Smooth muscle cell (in vitro differentiated cells): ENCODE results near the gene PVALEF. TPM values are rescaled to one million over a fixed set of nuclear protein-coding genes. Genes with fewer than 3 reads are reported as not detected.

Experiments
- DNase-seq: peaks from one replicate; lab custom pipeline; 2025; ENCODE audit not compliant: unreplicated experiment; lab: John Stamatoyannopoulos, UW
- H2AFZ ChIP-seq: fragments of 200-600 bp; sonication (generic); 2 replicates; pipeline ENCODE4 v1.6.0; 2016; ENCODE audit warnings: antibody characterized with exemption, low read depth, mild to moderate bottlenecking
- H3F3A ChIP-seq: fragments of 200-600 bp; sonication (generic); 2 replicates; pipeline ENCODE4 v1.6.0; 2017; ENCODE audit warnings: antibody characterized with exemption, low read depth
- H3K27ac ChIP-seq: fragments of 200-600 bp; sonication (generic); 2 replicates; pipeline ENCODE4 v1.5.1; 2016; ENCODE audit warnings: low read depth, mild to moderate bottlenecking
- H3K27me3 ChIP-seq: fragments of 200-600 bp; sonication (generic); 2 replicates; pipeline ENCODE4 v1.6.1; 2016; ENCODE audit warnings: low read depth, mild to moderate bottlenecking
- H3K36me3 ChIP-seq: fragments of 200-600 bp; sonication (generic); 2 replicates; pipeline ENCODE4 v1.5.1; 2016; ENCODE audit warnings: low read depth
- H3K4me1 ChIP-seq: fragments of 200-600 bp; sonication (generic); 2 replicates; pipeline ENCODE4 v1.5.1; 2016; ENCODE audit warnings: low read depth
- H3K4me2 ChIP-seq: fragments of 200-600 bp; sonication (generic); 2 replicates; pipeline ENCODE4 v1.6.0; 2016; ENCODE audit warnings: mild to moderate bottlenecking
- H3K4me3 ChIP-seq: fragments of 200-600 bp; sonication (generic); 2 replicates; pipeline ENCODE4 v1.5.1; 2016; ENCODE audit warnings: mild to moderate bottlenecking
- H3K79me2 ChIP-seq: fragments of 200-600 bp; sonication (generic); 2 replicates; pipeline ENCODE4 v1.6.0; 2016; ENCODE audit warnings: low read depth, mild to moderate bottlenecking
- H3K9ac ChIP-seq: fragments of 200-600 bp; sonication (generic); 2 replicates; pipeline ENCODE4 v1.6.0; 2016; ENCODE audit warnings: low read depth
- H3K9me3 ChIP-seq: fragments of 200-600 bp; sonication (generic); replicated peaks from 2 replicates; pipeline ENCODE4 v1.5.1; 2016; ENCODE audit warnings: low read depth
- H4K20me1 ChIP-seq: fragments of 200-600 bp; sonication (generic); 2 replicates; pipeline ENCODE4 v1.6.0; 2016; ENCODE audit warnings: low read depth
- CTCF ChIP-seq: fragments of 200-600 bp; sonication (generic); IDR thresholded peaks from 2 replicates; pipeline ENCODE4 v1.5.1; 2017; ENCODE audit warnings: borderline replicate concordance, mild to moderate bottlenecking, antibody characterized with exemption; ENCODE audit not compliant: insufficient read depth, poor library complexity, severe bottlenecking
- WGBS: methylation state at CpG from one replicate; pipeline ENCODE4 v1.1.7; 2016; ENCODE audit warnings: low lambda C conversion rate; 5-methylcytosine and 5-hydroxymethylcytosine counted together
- polyA plus RNA-seq: library from polyadenylated mRNA; unstranded; fragments of >200 nt; fragmentation: Nextera tagmentation; extraction: Ambion mirVana; gene quantifications from 2 replicates; pipeline ENCODE4 v1.2.1, GENCODE V29; 2016
- total RNA-seq: library from RNA; depleted of rRNA; stranded (reverse); fragments of >200 nt; gene quantifications from 2 replicates; pipeline ENCODE4 v1.2.3, GENCODE V29; 2014

Gene PVALEF
- total and polyA plus RNA-seq, 2 experiments from 2014 or later, result not detected

GRCh38 chr17:81206166-81206565, 40.9 kb downstream of the PVALEF start:
- H2AFZ ChIP-seq, result no peak overlapping the region
- H3F3A ChIP-seq, result no peaks in the 10 kb centered on the region
- no peaks in the 10 kb centered on the region for H3K9me3 ChIP-seq
- DNase-seq, result no peak
- H3K27me3 ChIP-seq, result no peaks in the 10 kb centered on the region
- H4K20me1 ChIP-seq, result peaks cover 5% of the 10 kb centered on the region
- no peak for TF ChIP-seq CTCF
- no peaks in the 10 kb centered on the region for H3K79me2 ChIP-seq
- no peaks in the 10 kb centered on the region for H3K36me3 ChIP-seq
- no peaks in the 10 kb centered on the region for H3K4me1 ChIP-seq
- H3K9ac ChIP-seq, result no peak overlapping the region
- H3K27ac ChIP-seq, result no peak overlapping the region
- WGBS, result 92% methylated on average over 4 of the region's 4 CpGs
- H3K4me3 ChIP-seq, result no peak overlapping the region
- H3K4me2 ChIP-seq, result no peak overlapping the region

GRCh38 chr17:81206657-81207056, 41.4 kb downstream of the PVALEF start:
- H3K27ac ChIP-seq, result no peak overlapping the region
- WGBS, result 92% methylated on average over 12 of the region's 12 CpGs

GRCh38 chr17:81207610-81208581, 42.6 kb downstream of the PVALEF start:
- no peaks in the 10 kb centered on the region for H3K79me2 ChIP-seq
- no peak overlapping the region for H3K27ac ChIP-seq
- no peak overlapping the region for H2AFZ ChIP-seq
- no peak for DNase-seq
- no peak overlapping the region for H3K9ac ChIP-seq
- no peaks in the 10 kb centered on the region for H3K36me3 ChIP-seq
- no peak for TF ChIP-seq CTCF
- H3K4me3 ChIP-seq, result no peak overlapping the region
- 98% methylated on average over 20 of the region's 21 CpGs for WGBS
- no peaks in the 10 kb centered on the region for H3K9me3 ChIP-seq
- H3F3A ChIP-seq, result no peaks in the 10 kb centered on the region
- no peaks in the 10 kb centered on the region for H3K4me1 ChIP-seq
- no peaks in the 10 kb centered on the region for H3K27me3 ChIP-seq
- H3K4me2 ChIP-seq, result no peak overlapping the region
- peaks cover 12% of the 10 kb centered on the region for H4K20me1 ChIP-seq

More at GRCh38 chr17:81206657-81207056, 41.4 kb downstream of the PVALEF start:
- Histone ChIP-seq H2AFZ (no peak overlapping the region), H3K79me2 (no peaks in the 10 kb centered on the region), H3K27me3 (no peaks in the 10 kb centered on the region), H3K9ac (no peak overlapping the region), H4K20me1 (peaks cover 9% of the 10 kb centered on the region), H3K4me2 (no peak overlapping the region), H3K9me3 (no peaks in the 10 kb centered on the region), H3K36me3 (no peaks in the 10 kb centered on the region), H3K4me3 (no peak overlapping the region), H3F3A (no peaks in the 10 kb centered on the region), H3K4me1 (no peaks in the 10 kb centered on the region)
- DNase-seq, result no peak
- no peak for TF ChIP-seq CTCF
